ENCODE measurements around the gene NMNAT2. TPM values are rescaled to one million over a fixed set of nuclear protein-coding genes. Genes with fewer than 3 reads are reported as not detected.

Gene NMNAT2
- total and polyA plus RNA-seq, 2 of the 13 experiments (the other 11 are each of a cell fraction or from before 2014, with no cell fraction given): not detected

DNA sequence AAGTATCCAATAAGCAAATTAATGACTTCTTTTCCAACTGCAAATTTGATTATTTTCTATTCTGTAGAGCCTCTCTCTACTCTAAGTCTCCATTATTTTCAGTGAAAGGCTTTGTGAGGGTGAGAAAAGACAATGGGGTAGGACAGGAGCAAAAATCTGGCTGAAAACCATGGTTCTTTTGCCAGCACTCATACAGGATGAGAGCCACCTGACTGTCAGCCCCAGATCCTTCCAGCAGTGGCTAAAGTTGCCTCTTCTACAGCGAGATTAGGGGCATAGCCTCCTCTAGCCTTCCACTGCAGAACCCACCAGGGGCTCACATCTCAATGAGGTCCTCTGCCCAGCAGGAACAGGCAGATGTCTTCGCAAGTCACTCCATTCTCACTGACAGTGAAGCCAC, 23.7 kb downstream of the NMNAT2 start:
- no peaks in the 10 kb centered on the region for H3K79me2 ChIP-seq (ENCODE audit: insufficient read depth, low read length)
- FAIRE-seq (no peak), DNase-seq (ENCODE audit: low spot score) (no peak), ATAC-seq (no peak)
- H3K9me3 ChIP-seq (ENCODE audit: low read length): no peaks in the 10 kb centered on the region
- peaks cover 1 to 4% of the 10 kb centered on the region in 2 experiments; a peak in 2 of 5 replicates for H3K27me3 ChIP-seq (ENCODE audit: control insufficient read depth in 1 of 2, insufficient read depth in 2 of 2, low read length in 2 of 2)
- intact Hi-C loops (cut with micrococcal nuclease; ENCODE audit: unreplicated experiment): no loop called here
- no peak overlapping the region for H3K9ac ChIP-seq (ENCODE audit: insufficient read depth, low read depth, low read length)
- POLR2A ChIA-PET: no interaction called here
- CTCF ChIA-PET (ENCODE audit: low intra/inter-chr PET ratio, low total read pairs): no interaction called here
- TF ChIP-seq MIXL1 (CRISPR knock-in tag; IDR thresholded peaks at IDR 0.05) (no peak), SAP130 (CRISPR knock-in tag; IDR thresholded peaks at IDR 0.05; ENCODE audit: low read depth) (no peak), TBL1XR1 (IDR thresholded peaks at IDR 0.05; ENCODE audit: borderline replicate concordance, low read length, partially characterized antibody) (no peak), KLF11 (CRISPR knock-in tag; IDR thresholded peaks at IDR 0.05) (no peak), RAD51 (IDR thresholded peaks at IDR 0.05; ENCODE audit: borderline replicate concordance) (no peak)
- TF ChIP-seq, protein P1, sequence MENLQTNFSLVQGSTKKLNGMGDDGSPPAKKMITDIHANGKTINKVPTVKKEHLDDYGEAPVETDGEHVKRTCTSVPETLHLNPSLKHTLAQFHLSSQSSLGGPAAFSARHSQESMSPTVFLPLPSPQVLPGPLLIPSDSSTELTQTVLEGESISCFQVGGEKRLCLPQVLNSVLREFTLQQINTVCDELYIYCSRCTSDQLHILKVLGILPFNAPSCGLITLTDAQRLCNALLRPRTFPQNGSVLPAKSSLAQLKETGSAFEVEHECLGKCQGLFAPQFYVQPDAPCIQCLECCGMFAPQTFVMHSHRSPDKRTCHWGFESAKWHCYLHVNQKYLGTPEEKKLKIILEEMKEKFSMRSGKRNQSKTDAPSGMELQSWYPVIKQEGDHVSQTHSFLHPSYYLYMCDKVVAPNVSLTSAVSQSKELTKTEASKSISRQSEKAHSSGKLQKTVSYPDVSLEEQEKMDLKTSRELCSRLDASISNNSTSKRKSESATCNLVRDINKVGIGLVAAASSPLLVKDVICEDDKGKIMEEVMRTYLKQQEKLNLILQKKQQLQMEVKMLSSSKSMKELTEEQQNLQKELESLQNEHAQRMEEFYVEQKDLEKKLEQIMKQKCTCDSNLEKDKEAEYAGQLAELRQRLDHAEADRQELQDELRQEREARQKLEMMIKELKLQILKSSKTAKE (CRISPR knock-in tag; IDR thresholded peaks at IDR 0.05; ENCODE audit: borderline replicate concordance): no peak
- TF ChIP-seq, protein P2, sequence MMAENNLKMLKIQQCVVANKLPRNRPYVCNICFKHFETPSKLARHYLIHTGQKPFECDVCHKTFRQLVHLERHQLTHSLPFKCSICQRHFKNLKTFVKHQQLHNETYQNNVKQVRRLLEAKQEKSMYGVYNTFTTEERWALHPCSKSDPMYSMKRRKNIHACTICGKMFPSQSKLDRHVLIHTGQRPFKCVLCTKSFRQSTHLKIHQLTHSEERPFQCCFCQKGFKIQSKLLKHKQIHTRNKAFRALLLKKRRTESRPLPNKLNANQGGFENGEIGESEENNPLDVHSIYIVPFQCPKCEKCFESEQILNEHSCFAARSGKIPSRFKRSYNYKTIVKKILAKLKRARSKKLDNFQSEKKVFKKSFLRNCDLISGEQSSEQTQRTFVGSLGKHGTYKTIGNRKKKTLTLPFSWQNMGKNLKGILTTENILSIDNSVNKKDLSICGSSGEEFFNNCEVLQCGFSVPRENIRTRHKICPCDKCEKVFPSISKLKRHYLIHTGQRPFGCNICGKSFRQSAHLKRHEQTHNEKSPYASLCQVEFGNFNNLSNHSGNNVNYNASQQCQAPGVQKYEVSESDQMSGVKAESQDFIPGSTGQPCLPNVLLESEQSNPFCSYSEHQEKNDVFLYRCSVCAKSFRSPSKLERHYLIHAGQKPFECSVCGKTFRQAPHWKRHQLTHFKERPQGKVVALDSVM (CRISPR knock-in tag; IDR thresholded peaks at IDR 0.05): no peak
- no peak overlapping the region for H3K27ac ChIP-seq (ENCODE audit: extremely low read length, insufficient read depth, low read length)
- no peak overlapping the region for H3K4me3 ChIP-seq (replicated peaks in 1 of 3; ENCODE audit: insufficient read depth in 1 of 3, low read depth in 2 of 3, low read length in 3 of 3)
- no peaks in the 10 kb centered on the region for H3K4me1 ChIP-seq (ENCODE audit: insufficient read depth, low read length)
- 0% methylated on average over 1 of the region's 2 CpGs for WGBS (ENCODE audit: low lambda C conversion rate)
- no peak overlapping the region for H3K4me2 ChIP-seq (ENCODE audit: low read depth, low read length)
- no TSS peak for BruUV-seq (replicated peaks)
- no peak overlapping the region for H2AFZ ChIP-seq (ENCODE audit: low read length)
- in situ Hi-C loops (cut with HindIII; ENCODE audit: extremely low pct_ligation_motif_present, low pct_unique_long_range_greater_than_20kb): no loop called here
- no peaks in the 10 kb centered on the region for H3K36me3 ChIP-seq (replicated peaks in 1 of 2; ENCODE audit: control insufficient read depth in 1 of 2, insufficient read depth in 2 of 2, low read length in 2 of 2)
- H4K20me1 ChIP-seq (ENCODE audit: insufficient read depth, low read length): no peaks in the 10 kb centered on the region

All from HepG2 (cell line).